Loucy (cell line): ENCODE data around the gene PRSS58.

Experiments
- CTCF ChIP-seq: fragments of 200-600 bp; sonication (generic); conservative IDR thresholded peaks from 2 replicates; pipeline ENCODE4 v1.5.1; 2014; ENCODE audit warnings: mild to moderate bottlenecking, antibody characterized with exemption, low read length
- EZH2phosphoT487 ChIP-seq: fragments of 200-600 bp; IDR thresholded peaks from 2 replicates; pipeline ENCODE4 v1.6.1; 2018; ENCODE audit warnings: antibody characterized with exemption, mild to moderate bottlenecking, moderate library complexity, borderline replicate concordance

GRCh38 chr7:142299237-142299781 lies 41.5 kb upstream of the PRSS58 start:
- TF ChIP-seq CTCF (no peak), EZH2phosphoT487 (no peak)
